ENCODE data around the gene ADAMTSL1.

Gene ADAMTSL1

GRCh38 chr9:18606846-18607245 is 132.9 kb downstream of the ADAMTSL1 start:
- no peaks in the 10 kb centered on the region for H3K4me1 ChIP-seq (ENCODE audit: insufficient read depth, low read length)
- TF ChIP-seq EZH2 (IDR thresholded peaks at IDR 0.05; ENCODE audit: borderline replicate concordance, low read depth, low read length, severe bottlenecking) = no peak
- no peak for TF ChIP-seq CTCF (IDR thresholded peaks at IDR 0.05; ENCODE audit: borderline replicate concordance, extremely low read depth, low read length, poor library complexity, severe bottlenecking)

GRCh38 chr9:18608371-18608770 is 134.4 kb downstream of the ADAMTSL1 start:
- Histone ChIP-seq H3K9me3 (ENCODE audit: insufficient read depth, low read length, severe bottlenecking) (no peaks in the 10 kb centered on the region), H3K4me2 (ENCODE audit: insufficient read depth, low read length) (no peak overlapping the region), H3K4me1 (ENCODE audit: insufficient read depth, low read length) (no peaks in the 10 kb centered on the region), H3K27me3 (ENCODE audit: insufficient read depth, low read length, poor library complexity) (no peaks in the 10 kb centered on the region), H3K9ac (ENCODE audit: low read depth, low read length) (no peak overlapping the region), H2AFZ (ENCODE audit: low read depth, low read length) (no peak overlapping the region), H3K79me2 (ENCODE audit: insufficient read depth, low read length) (no peaks in the 10 kb centered on the region), H3K27ac (ENCODE audit: low read length) (no peak overlapping the region), H4K20me1 (ENCODE audit: insufficient read depth, low read length) (no peaks in the 10 kb centered on the region), H3K36me3 (ENCODE audit: insufficient read depth, low read length) (no peaks in the 10 kb centered on the region), H3K4me3 (ENCODE audit: low read depth in 1 of 2, low read length in 2 of 2) (no peak overlapping the region)
- no peak for DNase-seq
- TF ChIP-seq EZH2 (IDR thresholded peaks at IDR 0.05; ENCODE audit: borderline replicate concordance, low read depth, low read length, severe bottlenecking) (no peak), CTCF (IDR thresholded peaks at IDR 0.05; ENCODE audit: borderline replicate concordance, extremely low read depth, low read length, poor library complexity, severe bottlenecking) (no peak)
- ATAC-seq (ENCODE audit: insufficient read depth, low read depth) = no peak

More at GRCh38 chr9:18606846-18607245, 132.9 kb downstream of the ADAMTSL1 start:
- Histone ChIP-seq H3K79me2 (ENCODE audit: insufficient read depth, low read length) (no peaks in the 10 kb centered on the region), H4K20me1 (ENCODE audit: insufficient read depth, low read length) (no peaks in the 10 kb centered on the region), H2AFZ (ENCODE audit: low read depth, low read length) (no peak overlapping the region), H3K9ac (ENCODE audit: low read depth, low read length) (no peak overlapping the region), H3K36me3 (ENCODE audit: insufficient read depth, low read length) (no peaks in the 10 kb centered on the region), H3K27me3 (ENCODE audit: insufficient read depth, low read length, poor library complexity) (no peaks in the 10 kb centered on the region), H3K4me3 (ENCODE audit: low read depth in 1 of 2, low read length in 2 of 2) (no peak overlapping the region), H3K9me3 (ENCODE audit: insufficient read depth, low read length, severe bottlenecking) (no peaks in the 10 kb centered on the region), H3K4me2 (ENCODE audit: insufficient read depth, low read length) (no peak overlapping the region), H3K27ac (ENCODE audit: low read length) (no peak overlapping the region)
- ATAC-seq (ENCODE audit: insufficient read depth, low read depth) = no peak
- no peak for DNase-seq

- H3K9me3 ChIP-seq (ENCODE audit: insufficient read depth, low read length, severe bottlenecking) = no peaks in the 10 kb centered on the region
- H3K4me2 ChIP-seq (ENCODE audit: insufficient read depth, low read length) = no peak overlapping the region
- TF ChIP-seq EZH2 (IDR thresholded peaks at IDR 0.05; ENCODE audit: borderline replicate concordance, low read depth, low read length, severe bottlenecking) = no peak
- no peak for TF ChIP-seq CTCF (IDR thresholded peaks at IDR 0.05; ENCODE audit: borderline replicate concordance, extremely low read depth, low read length, poor library complexity, severe bottlenecking)
- H4K20me1 ChIP-seq (ENCODE audit: insufficient read depth, low read length) = no peaks in the 10 kb centered on the region
- no peaks in the 10 kb centered on the region for H3K36me3 ChIP-seq (ENCODE audit: insufficient read depth, low read length)
- no peaks in the 10 kb centered on the region for H3K27me3 ChIP-seq (ENCODE audit: insufficient read depth, low read length, poor library complexity)
- no peaks in the 10 kb centered on the region for H3K4me1 ChIP-seq (ENCODE audit: insufficient read depth, low read length)
- no peak overlapping the region for H3K4me3 ChIP-seq (ENCODE audit: low read depth in 1 of 2, low read length in 2 of 2)
- H3K27ac ChIP-seq (ENCODE audit: low read length) = no peak overlapping the region
- no peak for DNase-seq
- ATAC-seq (ENCODE audit: insufficient read depth, low read depth) = no peak
- no peak overlapping the region for H3K9ac ChIP-seq (ENCODE audit: low read depth, low read length)
- H3K79me2 ChIP-seq (ENCODE audit: insufficient read depth, low read length) = no peaks in the 10 kb centered on the region
- H2AFZ ChIP-seq (ENCODE audit: low read depth, low read length) = no peak overlapping the region
These were observed 137.0 kb downstream of the ADAMTSL1 start for GRCh38 chr9:18610956-18611355.

GRCh38 chr9:18611971-18612370 is 138.0 kb downstream of the ADAMTSL1 start:
- H2AFZ ChIP-seq (ENCODE audit: low read depth, low read length) = no peak overlapping the region
- no peaks in the 10 kb centered on the region for H3K27me3 ChIP-seq (ENCODE audit: insufficient read depth, low read length, poor library complexity)
- no peaks in the 10 kb centered on the region for H3K9me3 ChIP-seq (ENCODE audit: insufficient read depth, low read length, severe bottlenecking)
- no peak overlapping the region for H3K4me2 ChIP-seq (ENCODE audit: insufficient read depth, low read length)
- no peaks in the 10 kb centered on the region for H3K36me3 ChIP-seq (ENCODE audit: insufficient read depth, low read length)
- H3K79me2 ChIP-seq (ENCODE audit: insufficient read depth, low read length) = no peaks in the 10 kb centered on the region
- H3K4me3 ChIP-seq (ENCODE audit: low read depth in 1 of 2, low read length in 2 of 2) = no peak overlapping the region
- H3K9ac ChIP-seq (ENCODE audit: low read depth, low read length) = no peak overlapping the region
- DNase-seq = no peak
- no peaks in the 10 kb centered on the region for H3K4me1 ChIP-seq (ENCODE audit: insufficient read depth, low read length)
- no peak for ATAC-seq (ENCODE audit: insufficient read depth, low read depth)
- TF ChIP-seq EZH2 (IDR thresholded peaks at IDR 0.05; ENCODE audit: borderline replicate concordance, low read depth, low read length, severe bottlenecking) = no peak
- TF ChIP-seq CTCF (IDR thresholded peaks at IDR 0.05; ENCODE audit: borderline replicate concordance, extremely low read depth, low read length, poor library complexity, severe bottlenecking) = no peak
- no peak overlapping the region for H3K27ac ChIP-seq (ENCODE audit: low read length)
- no peaks in the 10 kb centered on the region for H4K20me1 ChIP-seq (ENCODE audit: insufficient read depth, low read length)

Measured in DND-41 (cell line).